ENCODE data around the gene PPIG.
"Not testable (repeated sequence)": the region's sequence is repeated elsewhere in the genome, so short reads cannot be mapped to it uniquely, and the experiment has no call there.

The PPIG gene

DNA sequence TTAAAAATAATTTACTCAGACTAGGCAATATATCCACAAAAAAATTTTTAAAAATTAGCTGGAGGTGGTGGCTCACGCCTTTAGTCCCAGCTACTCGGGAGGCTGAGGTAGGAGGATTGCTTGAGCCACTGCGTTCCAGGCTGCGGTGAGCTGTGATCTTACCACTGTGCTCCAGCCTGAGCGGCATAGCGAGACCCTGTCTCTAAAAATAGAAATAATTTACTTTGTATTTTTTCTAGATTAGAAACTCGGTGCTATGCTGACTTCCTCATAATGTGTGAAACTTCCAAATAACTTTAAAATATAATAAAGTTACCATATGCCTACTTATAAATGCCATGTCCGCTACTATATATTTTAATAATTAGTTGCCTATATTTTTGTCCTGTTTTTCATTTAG is 6.7 kb downstream of the PPIG start:
- no peak for DNase-seq (ENCODE audit: low read depth, low spot score)

DNA sequence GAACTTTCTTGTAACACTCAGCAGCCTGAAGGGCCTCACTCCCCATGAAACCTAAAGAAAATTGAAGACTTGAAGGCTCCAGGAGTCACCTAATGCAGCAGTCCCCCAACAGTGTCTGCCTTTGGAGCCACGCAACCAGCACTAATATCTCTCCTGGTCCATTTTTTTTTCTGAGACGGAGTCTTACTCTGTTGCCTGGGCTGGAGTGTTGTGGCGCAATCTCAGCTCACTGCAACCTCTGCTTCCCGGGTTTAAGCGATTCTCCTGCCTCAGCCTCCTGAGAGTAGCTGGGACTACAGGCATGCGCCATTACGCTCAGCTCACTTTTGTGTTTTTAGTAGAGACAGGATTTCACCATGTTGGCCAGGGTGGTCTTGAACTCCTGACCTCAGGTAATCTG is 12.4 kb downstream of the PPIG start:
- DNase-seq (ENCODE audit: low read depth, low spot score), result not testable (repeated sequence)

DNA sequence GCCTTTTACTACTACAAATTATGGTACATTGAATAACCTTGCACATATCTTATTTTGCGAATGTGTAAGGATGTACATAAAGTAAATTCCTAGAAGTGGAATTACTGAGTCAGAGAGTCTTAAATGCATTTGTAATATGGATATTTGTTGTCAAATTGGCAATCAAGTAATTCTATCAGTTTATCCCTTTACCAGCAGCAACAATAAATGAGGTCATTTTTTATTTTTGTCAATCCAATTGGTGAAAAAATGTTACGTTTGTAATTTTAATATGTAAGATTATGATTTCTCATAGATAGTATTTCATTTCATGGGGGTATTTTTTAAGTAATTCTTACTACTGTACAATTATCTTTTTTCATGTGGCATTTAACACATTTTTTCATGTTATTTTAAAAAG is 14.8 kb downstream of the PPIG start:
- no peak for DNase-seq (ENCODE audit: low read depth, low spot score)

DNA sequence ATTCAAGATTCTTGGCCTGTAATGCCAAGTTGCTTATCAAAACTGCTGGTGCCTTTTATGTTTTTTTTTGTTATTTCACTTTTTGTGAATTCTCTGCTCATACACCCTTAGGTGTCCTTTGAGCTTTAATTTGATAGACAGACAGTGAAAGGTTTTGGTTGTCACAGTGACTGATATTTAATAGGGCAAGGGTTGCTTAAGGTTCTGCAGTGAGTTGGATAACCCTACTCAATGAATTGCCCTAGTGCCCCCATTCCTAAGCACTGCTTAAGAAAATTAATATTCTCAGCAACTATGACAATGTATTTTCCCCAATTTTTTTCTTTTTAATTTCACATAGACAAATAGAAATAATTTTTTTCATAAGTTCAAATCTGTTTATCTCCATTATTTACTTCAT is 15.4 kb downstream of the PPIG start:
- DNase-seq (ENCODE audit: low read depth, low spot score), result no peak

DNA sequence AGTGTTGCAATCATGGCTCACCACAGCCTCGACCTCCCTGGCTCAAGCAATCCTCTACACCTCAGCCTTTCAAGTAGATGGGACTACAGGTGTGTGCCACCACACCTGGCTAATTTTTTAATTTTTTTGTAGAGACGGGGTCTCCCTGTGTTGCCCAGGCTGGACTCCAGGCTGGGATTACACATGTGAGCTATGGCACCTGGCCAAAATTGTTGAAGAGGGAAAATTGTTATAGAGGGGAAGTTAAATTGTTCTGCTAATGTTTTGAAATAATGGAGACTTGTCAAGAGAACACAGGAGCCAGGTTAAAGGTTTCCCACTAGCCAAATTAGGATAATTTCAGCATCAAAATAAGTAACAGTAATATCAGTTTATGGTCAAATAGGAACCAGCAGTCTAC is 25.1 kb downstream of the PPIG start:
- no peak for DNase-seq (ENCODE audit: low read depth, low spot score)

DNA sequence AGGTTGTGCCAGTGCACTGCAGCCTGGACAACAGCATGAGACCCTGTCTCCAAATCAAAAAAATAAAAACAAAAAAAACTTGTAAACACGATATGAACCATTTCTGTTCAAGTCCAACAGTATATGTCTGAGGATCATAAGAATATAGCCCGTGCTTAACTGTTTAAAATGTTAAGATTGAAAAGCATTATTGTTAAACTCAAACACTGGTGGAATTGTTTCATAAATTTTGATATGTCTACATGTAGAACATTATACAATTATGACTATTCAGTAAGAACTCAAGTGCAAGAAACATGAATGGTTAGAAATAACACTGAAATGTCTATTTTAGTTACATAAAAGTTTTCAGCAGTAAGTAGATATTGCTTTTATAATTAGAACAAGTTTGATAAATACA is 29.7 kb downstream of the PPIG start:
- DNase-seq (ENCODE audit: low read depth, low spot score), result no peak

DNA sequence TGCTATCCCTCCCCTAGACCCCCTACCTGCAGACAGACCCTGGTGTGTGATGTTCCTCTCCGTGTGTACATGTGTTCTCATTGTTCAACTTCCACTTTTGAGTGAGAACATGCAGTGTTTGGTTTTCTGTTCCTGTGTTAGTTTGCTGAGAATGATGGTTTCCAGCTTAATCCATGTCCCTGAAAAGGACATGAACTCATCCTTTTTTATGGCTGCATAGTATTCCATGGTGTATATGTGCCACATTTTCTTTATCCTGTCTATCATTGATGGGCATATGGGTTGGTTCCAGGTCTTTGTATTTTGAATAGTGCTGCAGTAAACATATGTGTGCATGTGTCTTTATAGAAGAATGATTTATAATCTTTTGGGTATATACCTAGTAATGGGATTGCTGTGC is 31.8 kb downstream of the PPIG start:
- DNase-seq (ENCODE audit: low read depth, low spot score), result not testable (repeated sequence)

DNA sequence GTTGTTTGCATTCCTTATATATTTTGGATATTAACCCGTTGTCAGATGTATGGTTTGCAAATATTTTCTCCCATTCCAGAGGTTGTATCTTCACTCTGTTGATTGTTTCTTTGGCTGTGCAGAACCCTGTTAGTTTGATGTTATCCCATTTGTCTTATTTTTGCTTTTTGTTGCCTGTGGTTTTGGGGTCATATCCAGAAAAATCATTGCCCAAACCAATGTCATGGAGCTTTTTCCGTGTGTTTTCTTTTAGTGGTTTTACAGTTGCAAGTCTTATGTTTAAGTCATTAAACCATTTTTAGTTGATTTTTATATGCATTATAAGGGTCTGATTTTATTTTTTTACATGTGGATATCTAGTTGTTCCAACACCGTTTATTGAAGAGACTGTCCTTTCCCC is 35.8 kb downstream of the PPIG start:
- no peak for DNase-seq (ENCODE audit: low read depth, low spot score)

DNA sequence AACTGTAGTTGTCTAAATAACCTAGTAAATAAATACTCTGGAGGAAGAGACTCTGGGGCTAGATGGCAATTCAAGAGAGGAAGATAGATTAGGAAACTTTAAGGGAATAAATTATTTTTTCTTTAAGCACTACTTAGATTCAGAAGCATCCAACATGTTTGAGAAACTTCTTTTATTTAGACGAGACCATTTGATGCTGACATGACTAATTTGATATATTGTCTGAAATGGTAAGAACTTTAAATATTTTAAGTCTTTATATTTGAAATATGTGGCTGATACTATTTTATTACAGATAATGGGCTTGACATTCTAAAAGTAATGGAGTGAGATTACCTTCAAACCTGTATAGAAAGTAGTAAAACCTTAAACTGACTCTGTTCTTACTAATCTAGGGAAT is 36.4 kb downstream of the PPIG start:
- no peak for DNase-seq (ENCODE audit: low read depth, low spot score)

DNA sequence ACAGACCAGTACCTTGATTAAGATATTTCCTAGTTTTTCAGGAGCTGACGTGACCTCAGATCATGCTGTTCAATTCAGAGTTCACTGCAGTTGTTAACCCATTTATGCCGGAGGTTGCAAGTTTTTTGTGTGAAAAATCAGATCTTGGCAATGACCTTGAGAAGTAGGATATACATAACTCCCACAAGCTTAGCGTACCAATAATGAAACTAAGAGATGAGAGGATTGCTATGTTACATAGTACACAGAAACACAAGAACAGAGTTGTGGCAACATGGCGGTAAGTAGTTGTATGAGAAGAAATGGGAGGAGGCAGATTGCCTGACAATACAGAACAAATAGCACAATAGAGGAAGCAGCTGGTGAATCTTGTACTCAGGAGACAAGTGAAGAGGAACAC is 39.1 kb downstream of the PPIG start:
- DNase-seq (ENCODE audit: low read depth, low spot score), result no peak

DNA sequence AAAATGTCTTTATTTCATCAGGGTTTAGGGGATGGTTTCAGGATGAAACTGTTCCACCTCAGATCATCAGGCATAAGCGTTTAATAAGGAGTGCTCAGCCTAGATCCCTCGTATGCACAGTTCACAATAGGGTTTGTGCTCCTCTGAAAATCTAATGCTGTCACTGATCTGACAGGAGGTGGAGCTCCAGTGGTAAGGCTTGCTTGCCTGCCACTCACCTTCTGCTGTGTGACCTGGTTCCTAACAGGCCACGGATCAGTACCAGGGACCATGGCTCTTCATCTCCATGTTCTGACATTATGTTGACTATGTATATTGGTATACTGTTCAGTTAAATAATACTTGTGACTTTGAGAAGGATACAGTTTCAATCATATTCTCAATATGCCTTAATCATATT is 41.6 kb downstream of the PPIG start:
- DNase-seq (ENCODE audit: low read depth, low spot score), result no peak

DNA sequence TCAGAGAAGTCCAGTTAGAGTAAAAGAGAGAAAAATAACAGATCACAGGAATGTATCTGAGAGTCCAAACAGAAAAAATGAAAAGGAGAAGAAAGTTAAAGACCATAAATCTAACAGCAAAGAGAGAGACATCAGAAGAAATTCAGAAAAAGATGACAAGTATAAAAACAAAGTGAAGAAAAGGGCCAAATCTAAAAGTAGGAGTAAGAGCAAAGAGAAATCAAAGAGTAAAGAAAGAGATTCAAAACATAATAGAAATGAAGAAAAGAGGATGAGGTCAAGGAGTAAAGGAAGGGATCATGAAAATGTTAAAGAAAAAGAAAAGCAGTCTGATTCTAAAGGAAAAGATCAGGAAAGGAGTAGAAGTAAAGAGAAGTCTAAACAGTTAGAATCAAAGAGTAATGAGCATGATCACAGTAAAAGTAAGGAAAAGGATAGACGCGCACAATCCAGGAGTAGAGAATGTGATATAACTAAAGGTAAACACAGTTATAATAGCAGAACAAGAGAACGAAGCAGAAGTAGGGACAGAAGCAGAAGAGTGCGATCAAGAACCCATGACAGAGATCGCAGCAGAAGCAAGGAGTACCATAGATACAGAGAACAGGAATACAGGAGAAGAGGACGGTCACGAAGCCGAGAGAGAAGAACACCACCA is 52.4 kb downstream of the PPIG start:
- no peak for DNase-seq (ENCODE audit: low read depth, low spot score)

DNA sequence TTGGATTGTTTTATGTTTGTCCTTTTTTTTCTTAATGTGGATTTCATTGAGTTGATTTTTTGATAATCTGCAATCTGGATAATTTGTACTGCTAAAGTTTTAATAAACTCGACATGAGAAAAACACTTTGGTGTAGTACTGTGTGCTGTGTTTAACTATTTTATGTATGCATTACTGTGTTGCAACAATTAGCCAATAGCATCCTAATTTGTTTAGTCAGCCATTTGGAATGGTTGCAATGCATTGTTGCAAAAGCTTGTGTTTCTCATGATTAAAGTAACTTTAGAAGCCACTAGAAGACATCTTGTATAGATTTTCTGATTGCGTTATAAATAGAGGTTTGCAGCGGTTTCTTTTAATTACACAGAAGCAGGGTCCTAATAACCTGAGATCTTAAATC is 53.5 kb downstream of the PPIG start:
- no peak for DNase-seq (ENCODE audit: low read depth, low spot score)

DNA sequence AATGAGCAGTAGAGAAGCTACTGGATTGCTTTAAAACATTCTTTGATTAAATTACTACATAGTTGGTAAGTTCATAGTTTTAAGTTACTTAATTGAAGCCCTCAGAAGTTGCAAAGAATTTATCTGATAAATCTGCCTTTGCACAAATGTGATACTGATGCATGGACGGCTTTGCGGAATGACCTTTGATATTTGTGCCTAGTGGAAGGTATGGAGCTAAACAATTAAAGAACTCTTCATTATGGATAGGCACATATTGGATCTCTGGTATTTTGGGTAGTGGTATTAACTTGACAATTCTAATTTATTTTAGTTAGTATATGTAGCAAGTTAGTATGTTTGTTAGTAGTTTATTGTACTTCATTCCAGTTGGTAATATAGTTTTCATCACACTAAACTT is 56.0 kb downstream of the PPIG start:
- DNase-seq (ENCODE audit: low read depth, low spot score), result no peak

DNA sequence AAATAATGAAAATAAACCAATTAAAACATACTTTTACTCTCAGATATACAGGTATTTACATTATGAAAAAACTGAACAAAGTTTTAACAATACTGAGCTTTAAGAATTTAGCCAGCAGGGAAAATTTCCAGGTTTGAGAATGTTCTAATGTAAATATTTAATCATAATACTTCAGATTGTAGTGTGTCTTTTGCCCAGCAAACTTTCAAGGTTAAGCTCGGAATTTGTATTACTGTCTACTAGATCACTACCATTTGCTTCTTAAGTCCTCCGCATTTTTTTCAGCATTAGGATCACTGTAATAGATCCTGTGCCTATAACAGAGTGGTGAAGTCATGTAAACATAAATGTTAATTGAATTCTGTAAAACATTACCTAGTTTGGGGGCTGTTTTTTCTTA is 57.3 kb downstream of the PPIG start:
- no peak for DNase-seq (ENCODE audit: low read depth, low spot score)

DNA sequence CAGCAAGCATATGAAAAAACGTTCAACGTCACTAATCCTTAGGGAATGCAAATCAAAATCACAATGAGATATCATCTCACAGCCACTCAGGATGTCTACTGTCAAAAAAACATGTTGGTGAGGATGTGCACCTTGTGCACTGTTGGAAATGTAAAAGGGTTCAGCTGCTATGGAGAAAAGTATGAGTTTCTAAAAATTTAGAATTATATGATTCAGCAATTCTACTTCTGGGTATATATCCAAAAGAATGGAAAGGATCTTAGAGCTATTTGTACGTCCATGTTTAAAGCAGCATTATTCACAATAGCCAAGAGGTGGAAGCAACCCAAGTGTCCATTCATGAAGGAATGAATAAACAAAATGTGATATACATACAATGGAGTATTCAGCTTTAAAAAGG is 60.0 kb downstream of the PPIG start:
- no peak for DNase-seq (ENCODE audit: low read depth, low spot score)

DNA sequence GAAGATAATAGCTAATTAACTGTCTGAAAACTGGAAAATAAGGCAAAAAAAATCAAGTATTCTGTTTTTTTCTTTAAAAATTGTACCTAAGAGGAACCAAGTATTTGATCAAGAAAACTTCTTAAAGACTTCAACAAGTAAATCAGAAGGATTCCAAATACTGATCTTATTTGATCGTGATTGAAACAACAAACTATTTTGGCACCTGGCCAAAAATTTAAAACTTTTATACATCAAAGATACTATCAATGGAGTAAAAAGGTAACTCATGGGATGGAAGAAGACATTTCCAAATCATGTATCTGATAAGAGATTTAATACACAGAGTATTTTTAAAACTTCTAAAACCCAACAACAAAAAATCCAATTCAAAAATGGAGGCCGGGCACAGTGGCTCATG is 63.3 kb downstream of the PPIG start:
- no peak for DNase-seq (ENCODE audit: low read depth, low spot score)

DNA sequence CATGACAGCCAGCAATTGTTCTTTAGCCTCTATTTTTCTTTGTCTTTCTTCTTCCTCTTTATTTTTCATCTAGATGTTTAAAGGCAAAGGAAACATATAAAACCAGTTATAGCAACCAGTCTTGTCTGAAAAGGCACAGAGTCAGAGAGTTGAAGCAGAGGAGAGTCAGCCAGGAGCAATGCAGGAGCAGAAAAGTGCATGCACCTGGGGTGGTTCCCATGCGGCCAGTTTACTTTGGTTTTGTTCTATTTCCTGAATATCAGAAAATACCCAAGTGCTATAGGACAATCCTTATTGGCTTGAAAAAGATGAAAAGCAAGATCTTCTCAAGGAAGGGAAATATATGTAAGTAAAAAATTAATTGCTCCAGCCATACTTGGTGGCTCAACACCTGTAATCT is 65.1 kb downstream of the PPIG start:
- DNase-seq (ENCODE audit: low read depth, low spot score), result no peak

DNA sequence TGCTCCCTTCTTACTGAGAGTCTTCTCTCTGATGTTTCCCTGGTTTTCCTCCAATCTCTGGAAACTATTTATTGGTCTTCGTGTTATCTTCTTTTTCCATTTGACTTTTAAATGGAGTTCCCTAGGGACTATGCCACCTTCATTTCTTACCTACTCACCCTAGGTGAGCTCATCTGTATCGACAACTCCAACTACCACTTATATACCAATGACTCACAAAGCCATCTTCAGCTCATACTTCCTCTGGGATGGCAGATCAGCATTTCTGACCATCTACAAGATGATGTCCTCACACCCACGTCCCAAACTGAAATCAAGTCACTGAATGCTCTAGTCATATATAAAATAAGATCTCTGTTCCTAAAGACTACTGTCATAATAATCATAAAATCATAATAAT is 69.5 kb downstream of the PPIG start:
- no peak for DNase-seq (ENCODE audit: low read depth, low spot score)

DNA sequence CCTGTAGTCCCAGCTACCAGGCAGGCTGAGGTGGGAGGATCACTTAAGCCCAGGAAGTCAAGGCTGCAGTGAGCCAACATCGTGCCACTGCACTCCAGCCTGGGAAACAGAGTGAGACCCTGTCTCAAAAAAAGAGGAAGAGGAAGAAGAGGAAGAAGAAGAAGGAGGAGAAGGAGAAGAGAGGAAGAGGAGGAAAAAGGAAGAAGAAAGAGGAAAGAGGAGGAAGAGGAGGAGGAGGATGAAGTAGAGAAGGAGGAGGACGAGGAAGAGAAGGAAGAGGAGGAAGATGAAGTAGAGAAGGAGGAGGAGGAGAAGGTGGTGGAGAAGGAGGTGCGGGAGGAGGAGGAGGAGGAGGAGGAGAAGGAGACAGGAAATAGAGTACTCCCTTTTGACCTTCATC is 72.0 kb downstream of the PPIG start:
- no peak for DNase-seq (ENCODE audit: low read depth, low spot score)

DNA sequence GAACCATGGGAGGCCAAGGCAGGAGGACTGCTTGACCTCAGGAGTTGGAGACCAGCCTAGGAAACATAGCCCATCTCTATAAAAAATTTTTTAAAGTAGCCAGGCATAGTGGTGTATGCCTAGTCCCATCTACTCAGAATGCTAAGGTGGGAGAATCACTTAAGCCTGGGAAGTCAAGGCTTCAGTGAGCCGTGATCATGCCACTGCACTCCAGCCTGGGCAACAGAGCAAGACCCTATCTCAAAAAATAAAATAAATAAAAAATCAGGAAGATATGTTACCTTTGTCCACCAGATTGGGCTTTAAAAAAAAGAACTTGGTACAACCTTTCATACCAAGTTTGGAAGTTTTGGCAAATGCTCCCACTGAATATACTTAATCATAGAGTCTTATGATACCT is 74.7 kb downstream of the PPIG start:
- no peak for DNase-seq (ENCODE audit: low read depth, low spot score)

DNA sequence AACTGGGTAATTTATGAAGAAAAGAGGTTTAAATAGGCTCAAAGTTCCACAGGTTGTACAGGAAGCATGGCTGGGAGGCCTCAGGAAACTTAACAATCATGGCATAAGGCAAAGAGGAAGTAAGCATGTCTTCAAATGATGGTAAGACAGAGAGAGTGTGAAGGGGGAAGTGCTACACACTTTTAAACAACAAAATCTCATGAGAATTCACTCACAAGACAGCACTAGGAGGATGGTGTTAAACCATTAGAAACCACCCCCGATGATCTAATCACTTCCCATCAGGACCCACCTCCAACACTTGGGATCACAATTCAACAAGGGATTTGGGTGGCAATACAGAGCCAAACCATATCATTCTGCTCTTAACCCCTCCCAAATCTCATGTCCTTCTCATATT is 75.2 kb downstream of the PPIG start:
- DNase-seq (ENCODE audit: low read depth, low spot score), result no peak

DNA sequence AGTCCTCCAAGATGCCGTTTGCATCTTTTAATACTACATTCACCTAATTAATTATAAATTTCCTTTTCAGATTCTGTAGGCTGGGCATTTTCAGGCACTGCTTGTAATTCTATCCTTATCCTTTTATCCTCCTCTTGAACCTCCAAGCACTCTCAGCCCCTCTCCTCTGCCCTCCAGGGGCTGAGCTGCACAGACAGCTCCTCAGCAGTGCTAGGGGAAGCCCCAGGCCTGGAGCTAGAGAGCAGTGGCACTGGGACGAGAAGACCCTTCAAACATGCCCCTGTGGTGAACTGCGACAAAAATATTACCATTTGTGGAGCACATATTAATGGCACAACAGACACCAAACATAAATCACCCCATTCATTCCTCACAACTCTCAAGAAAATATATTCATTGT is 77.1 kb downstream of the PPIG start:
- DNase-seq (ENCODE audit: low read depth, low spot score), result no peak

DNA sequence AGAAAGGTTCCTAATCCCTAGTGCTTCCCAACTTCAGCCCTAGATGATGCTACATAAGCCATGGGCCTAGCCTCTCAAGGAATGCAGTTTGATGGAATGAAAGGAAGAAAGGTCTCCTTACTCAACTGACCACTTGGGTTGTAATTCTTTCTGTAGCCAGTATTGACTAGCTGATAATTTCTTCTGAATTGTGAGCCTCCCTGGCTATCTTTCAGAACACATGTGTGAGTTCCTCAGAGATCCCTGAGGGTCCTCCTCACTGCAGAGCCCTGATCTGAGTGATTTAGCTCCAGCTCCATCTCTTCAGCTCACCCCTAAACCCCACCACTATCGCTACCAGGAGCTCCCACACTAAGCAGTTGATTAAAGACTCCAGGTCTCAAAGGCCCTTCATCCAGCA is 78.6 kb downstream of the PPIG start:
- DNase-seq (ENCODE audit: low read depth, low spot score), result no peak

DNA sequence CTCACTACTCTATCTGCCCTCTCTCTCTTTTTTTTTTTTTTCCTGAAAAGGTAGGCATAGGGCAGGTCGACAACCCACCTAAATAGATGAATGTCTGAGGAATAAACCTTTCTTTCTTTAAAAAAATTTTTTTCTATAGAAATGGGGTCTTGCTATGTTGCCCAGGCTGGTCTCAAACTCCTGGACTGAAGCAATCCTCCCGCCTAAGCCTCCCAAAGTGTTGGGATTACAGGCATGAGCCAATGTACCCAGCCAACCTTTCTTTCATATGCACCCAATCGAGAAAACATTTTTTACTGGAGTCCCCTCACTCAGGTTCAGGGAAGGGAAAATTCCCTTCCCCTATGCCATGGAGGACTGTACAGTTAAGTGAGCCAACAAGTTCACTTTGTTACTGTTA is 79.1 kb downstream of the PPIG start:
- DNase-seq (ENCODE audit: low read depth, low spot score), result no peak
